ENCODE results near the gene MEGF11.
"Not testable (repeated sequence)": the region's sequence is repeated elsewhere in the genome, so short reads cannot be mapped to it uniquely, and the experiment has no call there.

The MEGF11 gene

DNA sequence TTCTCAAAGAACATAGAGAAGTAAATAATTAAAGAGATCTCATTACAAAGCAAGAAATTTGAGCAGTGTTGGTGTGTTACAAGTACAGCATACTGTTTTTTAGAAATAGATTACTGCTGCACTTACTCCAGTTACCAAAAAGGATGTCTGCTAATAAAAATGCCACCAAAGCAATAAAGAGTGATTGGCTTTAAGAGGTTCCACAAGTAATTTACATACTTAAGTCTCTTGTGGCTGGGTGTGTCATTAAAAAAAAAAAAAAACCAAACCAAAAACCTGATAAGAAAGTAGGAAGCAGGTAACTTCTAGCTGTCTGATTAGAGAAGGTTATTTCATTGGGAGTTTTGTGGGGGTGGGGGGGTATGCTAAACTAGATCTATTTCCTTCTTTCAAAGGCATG lies 369.0 kb downstream of the MEGF11 start:
- DNase-seq (ENCODE audit: low read depth): no peak

DNA sequence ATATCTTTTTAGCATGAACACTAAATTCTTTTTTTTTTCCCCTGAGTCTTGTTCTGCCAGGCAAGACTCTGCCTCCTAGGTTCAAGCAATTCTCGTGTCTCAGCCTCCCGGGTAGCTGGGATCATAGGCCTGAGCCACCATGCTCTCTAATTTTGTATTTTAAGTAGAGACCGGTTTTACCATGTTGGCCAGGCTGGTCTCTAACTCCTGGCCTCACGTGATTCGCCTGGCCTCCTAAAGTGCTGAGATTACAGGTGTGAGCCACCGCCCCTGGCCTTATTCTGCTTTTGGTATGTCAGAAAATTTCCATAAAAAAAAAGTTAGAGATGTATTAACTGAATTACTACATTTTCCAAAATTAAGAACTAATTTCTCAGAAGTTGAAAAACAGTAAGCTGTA lies 370.0 kb downstream of the MEGF11 start:
- DNase-seq (ENCODE audit: low read depth): no peak

DNA sequence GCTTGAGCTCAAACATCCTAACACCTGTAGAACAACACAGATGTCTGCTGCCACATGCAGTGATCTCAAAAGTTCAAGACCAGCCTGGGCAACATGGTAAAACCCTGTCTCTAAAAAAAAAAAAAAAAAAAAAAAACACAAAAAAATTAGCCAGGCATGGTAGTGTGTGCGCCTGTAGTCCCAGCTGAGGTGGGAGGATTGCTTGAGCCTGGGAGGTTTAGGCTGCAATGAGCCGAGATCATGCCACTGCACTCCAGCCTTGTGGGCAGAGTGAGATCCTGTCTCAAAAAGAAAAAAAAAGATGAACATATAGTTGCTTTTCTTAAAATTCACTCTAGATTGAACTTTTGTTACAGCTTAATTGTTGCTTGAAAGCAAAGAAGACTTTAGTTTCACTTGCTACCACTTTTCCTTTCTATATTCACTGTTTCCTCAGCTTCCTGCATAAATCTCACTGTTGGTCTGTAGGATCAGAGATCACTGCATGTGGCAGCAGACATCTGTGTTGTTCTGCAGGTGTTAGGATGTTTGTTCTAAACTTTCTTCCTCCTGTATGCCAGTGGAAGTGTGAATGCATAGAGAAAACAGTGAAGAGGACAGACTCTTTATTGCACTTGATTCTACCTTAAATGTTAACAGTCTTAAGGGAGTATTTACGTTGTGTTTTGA lies 371.6 kb downstream of the MEGF11 start:
- no peak for DNase-seq (ENCODE audit: low read depth)

DNA sequence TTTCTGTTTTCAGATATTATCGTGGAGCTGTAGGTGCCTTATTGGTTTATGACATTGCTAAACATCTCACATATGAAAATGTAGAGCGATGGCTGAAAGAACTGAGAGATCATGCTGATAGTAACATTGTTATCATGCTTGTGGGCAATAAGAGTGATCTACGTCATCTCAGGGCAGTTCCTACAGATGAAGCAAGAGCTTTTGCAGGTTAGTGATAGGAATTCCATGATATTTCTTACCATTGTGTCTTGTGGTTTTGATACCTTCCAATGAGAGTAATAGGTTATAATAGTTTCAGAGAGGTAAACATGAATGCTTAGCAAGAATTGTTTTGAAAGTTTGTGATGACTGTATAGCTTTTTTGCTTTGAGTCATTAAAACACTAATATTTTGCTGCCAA lies 375.8 kb downstream of the MEGF11 start:
- DNase-seq (ENCODE audit: low read depth): no peak

DNA sequence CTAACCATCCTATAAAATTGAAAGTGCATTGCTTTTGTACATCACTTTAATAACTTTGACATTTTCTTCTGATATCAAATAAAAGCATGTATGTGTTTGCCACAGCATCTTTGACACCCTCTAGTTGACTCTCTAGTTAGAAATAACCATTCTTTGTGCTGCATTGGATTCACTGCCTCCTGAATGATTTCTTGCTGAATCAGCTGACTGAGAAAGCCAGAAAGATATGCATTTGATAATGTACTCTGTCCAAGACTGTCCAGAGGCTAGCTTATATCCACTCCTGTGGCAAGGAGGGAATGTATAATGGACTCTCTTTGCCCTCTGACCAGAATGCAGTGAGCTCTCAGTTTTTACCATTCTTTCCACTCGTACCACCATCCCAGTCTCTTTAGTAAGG lies 378.1 kb downstream of the MEGF11 start:
- no peak for DNase-seq (ENCODE audit: low read depth)

DNA sequence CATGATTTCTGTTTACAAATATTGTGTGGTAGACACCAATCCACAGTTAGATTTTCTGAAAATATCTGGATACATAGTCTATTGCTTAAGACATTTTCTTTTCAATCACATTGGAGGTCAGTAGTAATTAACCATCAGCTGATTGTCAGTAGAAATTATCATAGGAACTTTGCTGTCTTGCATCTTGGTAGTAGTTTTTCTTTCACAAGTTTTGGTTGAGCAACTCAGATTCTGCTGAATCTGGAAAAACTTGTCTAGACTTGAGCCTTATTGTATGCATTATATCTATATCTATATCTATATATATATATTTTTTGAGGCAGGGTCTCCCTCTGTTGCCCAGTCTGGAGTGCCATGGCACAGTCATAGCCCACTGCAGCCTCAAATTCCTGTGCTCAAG lies 380.3 kb downstream of the MEGF11 start:
- DNase-seq (ENCODE audit: low read depth): no peak

DNA sequence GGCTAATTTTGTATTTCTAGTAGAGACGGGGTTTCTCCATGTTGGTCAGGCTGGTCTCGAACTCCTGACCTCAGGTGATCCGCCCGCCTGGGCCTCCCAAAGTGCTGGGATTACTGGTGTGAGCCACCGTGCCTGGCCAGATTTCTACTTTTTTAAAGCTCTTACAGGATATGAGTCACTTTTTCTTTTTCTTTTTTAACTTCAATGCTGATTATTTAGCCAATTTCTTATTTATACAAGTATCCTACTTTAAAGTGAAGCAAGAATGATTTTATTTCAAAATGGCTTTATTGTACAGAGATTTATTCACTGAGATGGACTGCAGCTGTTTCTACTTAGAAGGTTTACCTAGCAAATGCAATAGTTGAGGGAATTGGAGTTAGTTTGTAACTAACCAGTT lies 381.0 kb downstream of the MEGF11 start:
- DNase-seq (ENCODE audit: low read depth): not testable (repeated sequence)

DNA sequence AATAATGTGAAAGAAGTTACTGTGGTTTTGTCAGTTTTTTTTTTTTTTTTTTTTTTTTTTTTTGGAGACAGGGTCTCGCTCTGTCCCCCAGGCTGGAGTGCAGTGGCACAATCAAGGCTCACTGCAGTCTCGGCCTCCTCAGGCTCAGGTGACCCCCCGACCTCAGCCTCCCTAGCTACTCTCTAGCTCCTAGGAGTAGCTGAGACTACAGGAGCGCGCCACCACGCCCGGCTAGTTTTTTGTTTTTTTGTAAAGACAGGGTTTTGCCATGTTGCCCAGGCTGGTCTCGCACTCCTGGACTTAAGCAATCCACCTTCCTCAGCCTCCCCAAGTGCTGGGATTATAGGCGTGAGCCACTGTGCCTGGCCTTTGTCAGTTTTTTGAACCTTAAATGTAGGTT lies 381.7 kb downstream of the MEGF11 start:
- DNase-seq (ENCODE audit: low read depth): not testable (repeated sequence)

DNA sequence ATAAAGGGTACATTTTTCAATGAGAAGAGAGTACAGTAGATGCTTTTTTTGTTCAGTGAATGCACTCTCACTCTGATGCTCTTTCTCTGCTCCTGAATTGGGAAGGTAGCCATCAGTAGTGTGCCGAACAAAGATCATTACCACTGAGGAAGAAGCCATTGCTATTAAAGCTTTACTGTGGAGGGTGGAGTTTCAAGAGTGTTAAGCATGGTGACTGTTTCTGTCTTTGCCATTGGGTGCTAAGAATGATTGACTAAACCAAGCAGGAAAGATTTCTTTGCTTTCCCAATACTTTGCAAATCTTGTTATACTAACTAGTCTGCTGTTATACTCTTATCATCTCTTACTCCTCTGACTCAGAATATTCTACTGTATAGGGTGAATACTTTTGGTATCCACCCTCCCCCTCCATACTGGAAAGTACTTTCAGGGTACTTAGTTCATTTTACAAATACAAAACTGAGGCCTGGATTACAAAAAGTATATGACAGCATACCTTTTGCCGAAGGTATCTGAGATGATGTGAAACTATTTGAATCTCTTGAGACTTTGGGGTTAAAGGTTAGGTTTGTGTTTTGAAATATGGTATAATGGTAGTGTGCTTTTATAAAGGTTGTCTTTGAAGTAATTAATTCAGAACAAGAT lies 382.5 kb downstream of the MEGF11 start:
- no peak for DNase-seq (ENCODE audit: low read depth)

DNA sequence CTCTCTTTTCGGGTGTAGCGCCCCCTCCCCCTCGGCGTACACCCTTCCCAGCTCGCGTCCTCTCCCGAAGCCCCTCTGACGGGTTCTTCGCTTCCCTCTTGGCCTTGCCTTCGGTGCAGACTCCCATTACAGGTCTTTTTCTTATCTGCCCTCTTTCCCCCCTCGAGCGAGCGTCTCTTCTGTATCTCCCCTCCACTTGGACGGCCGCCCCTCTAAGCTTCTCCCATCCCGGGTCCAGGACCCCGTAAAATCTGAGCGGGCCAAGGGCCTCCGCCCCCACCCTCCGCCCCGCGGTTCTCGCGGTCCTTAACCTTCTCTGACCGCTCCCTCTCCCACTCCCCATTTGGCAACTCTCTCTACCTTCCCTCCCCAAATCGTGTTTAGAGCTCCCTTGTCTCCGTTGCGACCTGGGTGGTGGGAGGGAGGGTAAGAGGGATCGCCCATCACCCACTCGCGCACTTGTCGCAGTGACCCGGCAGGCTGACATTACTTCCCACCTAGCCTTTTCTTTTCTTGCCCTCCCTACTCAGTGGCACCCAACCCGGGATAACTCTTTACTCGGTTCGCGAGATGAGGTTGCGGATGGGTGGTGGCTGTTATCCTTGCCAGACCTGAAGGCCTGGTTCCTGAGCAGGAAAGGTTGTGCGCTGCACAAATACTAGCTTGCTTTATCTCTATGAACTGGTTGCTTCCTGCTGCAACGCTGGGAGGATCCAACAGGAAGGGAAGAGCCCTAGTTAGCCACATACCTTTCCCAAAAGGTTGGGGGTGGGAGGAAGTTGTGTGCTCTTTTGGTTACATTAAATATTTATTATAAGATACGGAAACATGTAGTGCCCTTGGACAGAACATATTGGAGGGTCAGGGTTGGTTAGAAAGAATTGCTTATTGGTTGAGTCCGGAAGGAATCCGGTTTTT lies 383.3 kb downstream of the MEGF11 start:
- DNase-seq (ENCODE audit: low read depth): no peak

DNA sequence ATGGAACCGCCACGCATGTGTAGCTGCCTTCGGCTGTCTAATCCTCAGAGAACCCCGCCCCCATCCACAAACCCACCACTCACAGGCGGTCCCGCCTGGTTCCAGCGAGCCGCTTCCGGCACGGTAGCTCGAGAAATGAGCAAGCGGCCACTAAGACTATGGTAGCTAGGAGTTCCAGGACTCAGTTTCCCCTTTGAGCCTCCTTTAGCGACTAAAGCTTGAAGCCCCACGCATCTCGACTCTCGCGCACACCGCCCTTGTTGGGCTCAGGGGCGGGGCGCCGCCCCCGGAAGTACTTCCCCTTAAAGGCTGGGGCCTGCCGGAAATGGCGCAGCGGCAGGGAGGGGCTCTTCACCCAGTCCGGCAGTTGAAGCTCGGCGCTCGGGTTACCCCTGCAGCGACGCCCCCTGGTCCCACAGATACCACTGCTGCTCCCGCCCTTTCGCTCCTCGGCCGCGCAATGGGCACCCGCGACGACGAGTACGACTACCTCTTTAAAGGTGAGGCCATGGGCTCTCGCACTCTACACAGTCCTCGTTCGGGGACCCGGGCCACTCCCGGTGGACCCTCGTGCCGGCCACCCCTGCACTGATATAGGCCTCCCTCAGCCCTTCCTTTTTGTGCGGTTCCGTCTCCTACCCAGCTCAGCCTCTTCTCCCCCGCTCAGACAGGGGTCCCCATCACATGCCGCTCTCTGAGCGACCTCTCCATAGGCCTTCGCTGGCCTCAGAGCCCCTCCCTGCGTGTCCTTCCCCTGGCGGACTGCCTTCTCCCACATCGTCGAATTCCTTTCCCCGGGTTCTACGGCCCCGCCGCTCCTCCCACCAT lies 384.2 kb downstream of the MEGF11 start, which contains the start of gene RAB11A:
TSS of gene RAB11A (plus strand) at position 366 of the 828 bp plus-strand sequence. CDS start at position 461, 95 bp downstream.
- peak; percentile 91 for DNase-seq (ENCODE audit: low read depth)

DNA sequence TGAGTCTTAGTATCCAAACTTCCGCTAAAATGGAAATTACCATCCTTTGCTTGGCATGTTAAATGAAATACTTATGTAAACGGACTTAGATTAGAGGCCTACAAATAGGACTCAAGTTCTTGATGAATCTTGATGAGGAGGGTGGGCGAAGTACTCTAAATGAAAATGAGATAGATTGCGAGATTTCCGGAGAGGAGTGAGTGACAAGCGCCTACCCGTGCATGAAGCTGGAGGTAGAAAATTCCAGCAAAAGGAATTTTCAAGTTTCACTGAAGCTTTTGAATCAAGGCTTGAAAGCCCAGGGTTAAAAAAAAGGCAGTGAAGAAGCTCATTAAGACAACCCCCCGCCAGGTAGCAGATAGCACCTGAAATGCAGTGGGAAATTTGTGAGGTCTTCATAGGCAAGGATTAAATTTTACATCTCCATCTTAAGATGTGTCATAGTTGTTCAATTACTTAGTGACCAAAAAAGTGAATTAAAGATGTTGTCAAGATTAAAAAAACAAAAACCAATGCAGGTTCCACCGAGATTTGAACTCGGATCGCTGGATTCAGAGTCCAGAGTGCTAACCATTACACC lies 384.9 kb downstream of the MEGF11 start:
- DNase-seq (ENCODE audit: low read depth): no peak

DNA sequence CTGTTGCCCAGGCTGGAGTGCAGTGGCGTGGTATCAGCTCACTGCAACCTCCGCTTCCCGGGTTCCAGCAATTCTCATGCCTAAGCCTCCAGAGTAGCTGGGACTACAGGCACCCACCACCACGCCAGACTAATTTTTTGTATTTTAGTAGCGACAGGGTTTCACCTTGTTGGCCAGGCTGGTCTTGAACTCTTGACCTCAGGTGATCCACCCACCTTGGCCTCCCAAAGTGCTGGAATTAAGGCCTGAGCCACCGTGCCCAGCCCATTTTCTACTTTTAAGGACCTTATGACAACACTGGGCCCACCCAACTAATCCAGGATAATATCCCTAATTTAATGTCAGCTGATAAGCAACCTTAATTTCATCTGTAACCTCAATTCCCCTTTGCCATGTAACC lies 385.6 kb downstream of the MEGF11 start:
- not testable (repeated sequence) for DNase-seq (ENCODE audit: low read depth)

DNA sequence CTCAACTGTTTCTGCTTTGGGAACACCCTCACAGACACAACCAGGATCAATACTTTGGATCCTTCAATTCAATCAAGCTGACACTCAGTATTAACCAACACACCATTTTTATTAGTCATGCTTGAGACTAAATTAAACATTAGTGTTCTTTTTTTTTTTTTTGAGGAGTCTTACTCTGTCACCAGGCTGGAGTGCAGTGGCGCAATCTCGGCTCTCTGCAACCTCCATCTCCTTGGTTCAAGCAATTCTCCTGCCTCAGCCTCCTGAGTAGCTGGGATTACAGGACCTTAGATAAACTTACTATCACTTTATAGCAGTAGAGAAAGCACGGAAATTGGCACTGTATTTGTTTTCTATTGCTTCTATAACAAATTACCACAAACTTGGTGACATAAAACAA lies 386.3 kb downstream of the MEGF11 start:
- DNase-seq (ENCODE audit: low read depth): no peak

DNA sequence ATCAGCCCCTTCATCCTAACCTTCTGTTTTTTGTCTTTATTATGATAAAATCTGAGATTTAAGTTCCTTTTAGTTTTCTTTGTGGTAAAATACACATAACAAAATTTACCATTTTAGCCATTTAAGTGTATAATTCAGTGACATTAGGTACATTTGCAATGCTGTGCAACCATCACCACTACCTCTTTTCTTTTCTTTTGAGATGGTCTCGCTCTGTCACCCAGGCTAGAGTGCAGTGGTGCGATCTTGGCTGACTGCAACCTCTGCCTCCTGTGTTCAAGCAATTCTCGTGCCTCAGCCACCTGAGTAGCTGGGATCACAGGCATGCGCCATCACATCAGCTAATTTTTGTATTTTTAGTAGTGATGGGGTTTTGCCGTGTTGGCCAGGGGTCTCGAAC lies 390.4 kb downstream of the MEGF11 start:
- DNase-seq (ENCODE audit: low read depth): no peak

DNA sequence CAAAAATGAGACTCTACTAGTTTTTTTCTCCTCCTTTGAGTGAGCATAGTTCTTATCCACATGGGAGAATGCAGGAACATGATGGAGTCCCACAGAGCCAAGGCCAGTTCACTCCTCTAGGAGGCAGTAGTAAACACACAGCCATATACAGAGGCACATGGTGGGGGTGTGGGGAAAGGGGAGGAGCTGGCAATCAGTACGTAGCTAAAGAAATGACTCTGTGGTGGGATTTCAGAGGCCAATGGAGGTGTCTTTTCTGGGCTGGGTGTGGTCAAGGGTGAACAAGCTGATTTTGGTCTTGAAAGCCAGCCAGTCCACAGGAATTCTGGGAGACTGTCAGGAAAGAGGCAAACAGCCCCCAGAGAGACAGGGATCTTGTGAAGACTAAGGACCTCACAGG lies 390.9 kb downstream of the MEGF11 start:
- no peak for DNase-seq (ENCODE audit: low read depth)

DNA sequence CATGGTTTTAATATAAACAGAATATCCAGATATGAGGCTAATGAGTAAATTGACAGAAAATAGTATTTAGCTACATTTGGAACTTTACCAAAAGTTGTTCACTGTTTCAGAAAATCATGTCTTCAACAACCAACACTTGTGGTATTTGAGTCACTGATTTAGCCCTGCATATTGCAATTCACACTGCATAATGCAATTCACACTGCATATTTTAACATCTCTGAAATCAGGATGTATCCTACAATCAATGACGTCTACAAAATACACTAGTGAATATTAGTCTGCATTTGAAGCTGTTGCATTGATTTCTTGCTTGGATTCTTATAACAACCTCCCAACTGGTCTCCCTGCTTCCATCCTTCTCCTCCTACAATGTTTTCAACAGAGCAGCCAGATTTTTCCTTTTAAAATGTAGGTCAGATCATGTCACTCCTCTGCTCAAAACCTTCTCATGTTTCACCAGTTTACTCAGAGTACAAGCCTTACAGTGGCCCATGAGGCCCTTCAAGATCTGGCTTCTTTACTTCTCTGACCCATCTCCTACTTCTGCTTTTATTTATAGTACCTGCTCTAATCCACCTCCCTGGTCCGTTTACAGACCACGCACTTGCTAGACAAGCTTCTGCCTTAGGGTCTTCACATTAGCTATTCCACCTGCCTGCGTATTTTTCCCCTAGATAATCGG lies 395.7 kb downstream of the MEGF11 start:
- DNase-seq (ENCODE audit: low read depth): no peak

DNA sequence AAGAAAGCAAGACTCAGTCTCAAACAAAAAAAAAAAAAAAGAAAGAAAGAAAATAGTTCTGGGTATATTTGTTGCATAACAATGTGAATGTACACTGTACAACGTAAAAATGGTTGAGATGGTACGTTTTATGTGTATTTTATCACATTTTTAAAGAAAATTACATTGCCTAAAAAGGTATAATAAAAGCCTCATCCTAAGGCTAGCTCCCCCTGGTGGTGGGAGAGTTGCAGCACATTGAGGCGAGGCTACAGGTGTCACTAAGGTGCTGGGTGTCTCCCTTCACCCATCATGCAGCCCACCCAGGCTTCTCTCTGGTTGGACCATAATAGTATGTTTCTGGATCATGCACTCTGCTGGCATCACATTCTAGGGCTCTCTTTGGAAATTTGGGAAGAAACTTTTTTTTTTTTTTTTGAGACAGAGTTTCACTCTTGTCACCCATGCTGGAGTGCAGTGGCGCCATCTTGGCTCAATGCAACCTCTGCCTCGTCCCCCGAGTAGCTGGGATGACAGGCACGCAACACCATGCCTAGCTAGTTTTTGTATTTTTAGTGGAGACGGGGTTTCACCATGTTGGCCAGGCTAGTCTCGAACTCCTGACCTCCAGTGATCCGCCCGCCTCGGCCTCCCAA lies 396.6 kb downstream of the MEGF11 start:
- peak; percentile 61 for DNase-seq (ENCODE audit: low read depth)

DNA sequence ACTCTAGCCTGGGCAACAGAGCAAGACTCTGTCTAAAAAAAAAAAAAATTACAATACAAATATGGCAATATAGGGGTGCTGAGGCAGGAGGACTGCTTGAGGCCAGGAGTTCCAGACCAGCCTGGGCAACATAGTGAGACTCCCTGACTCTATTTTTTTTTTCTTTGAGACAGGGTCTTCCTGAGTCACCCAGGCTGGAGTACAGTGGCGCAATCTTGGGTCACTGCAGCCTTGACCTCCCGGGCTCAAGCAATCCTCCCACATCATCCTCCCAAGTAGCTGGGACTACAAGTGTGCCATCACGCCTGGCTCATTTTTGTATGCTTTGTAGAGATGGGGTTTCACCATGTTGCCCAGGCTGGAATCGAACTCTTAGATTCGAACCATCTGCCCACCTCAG lies 401.6 kb downstream of the MEGF11 start:
- DNase-seq (ENCODE audit: low read depth): no peak

DNA sequence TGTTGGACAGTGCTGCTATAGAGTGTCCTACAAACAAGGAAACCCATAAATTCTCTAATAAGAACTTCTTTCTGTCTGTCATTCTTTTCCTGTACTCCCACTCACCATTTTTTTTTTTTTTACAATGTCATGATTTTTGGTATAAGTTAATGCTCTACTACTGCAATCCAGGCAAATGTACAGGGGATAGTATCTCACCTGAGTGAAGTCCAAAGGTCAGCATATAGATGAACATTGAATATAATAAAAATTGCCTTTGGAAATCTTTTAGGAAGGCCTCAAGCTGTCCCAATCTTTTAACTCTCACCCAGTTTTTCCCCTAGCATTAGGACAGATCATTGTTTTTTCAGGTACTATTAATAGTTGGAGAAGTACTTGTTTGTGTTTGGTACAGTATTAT lies 405.6 kb downstream of the MEGF11 start:
- DNase-seq (ENCODE audit: low read depth): no peak

Measured in T-helper 22 cell (primary cell).